Activated T-helper 1 cell treated with anti-CD3 and anti-CD28 coated beads, Interleukin-2, amount 50 U/mL, for 16 hours (primary cell): ENCODE results near the gene LTA4H.

Source experiments
- DNase-seq, 2 donors: peaks; one replicate each; pipeline ENCODE4 v3.0.0-alpha.2; 2020; ENCODE audit warnings: low read depth in 1 of 2, low spot score in 1 of 2

Gene LTA4H

DNA sequence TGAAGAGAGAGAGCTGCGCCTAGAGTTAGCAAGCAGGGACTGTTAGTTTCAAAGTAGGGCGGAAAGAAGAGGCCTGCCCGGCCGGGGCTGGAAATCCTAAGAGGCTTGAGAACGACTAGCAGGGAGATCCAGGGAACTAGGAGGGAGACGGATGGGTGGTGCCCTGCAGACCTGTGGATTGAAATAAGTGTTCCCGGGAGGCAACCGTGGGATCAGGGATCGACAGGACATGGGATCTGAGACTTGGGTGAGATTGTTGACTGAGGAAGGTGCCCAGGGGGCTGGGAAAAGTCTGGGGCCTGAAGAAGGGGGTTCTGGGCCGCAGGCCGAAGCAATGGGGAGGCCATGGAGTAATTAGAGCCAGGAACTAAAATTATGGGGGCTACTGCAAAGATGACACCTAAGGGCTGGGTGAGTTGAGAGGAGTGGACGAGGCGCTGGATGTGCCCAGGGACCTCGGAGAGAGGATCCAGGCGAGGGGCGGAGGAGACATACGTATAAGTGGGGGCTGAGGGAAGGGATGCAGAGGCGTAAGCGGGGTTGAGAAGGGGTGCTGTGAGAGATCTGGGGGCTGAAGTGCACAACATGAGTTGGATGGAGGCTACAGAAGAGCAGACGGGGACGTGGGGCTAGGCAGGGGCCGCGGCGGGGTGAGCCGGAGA is 635 bp downstream of the LTA4H start:
- no peak for DNase-seq

GRCh38 chr12:96033549-96034389 is 1.6 kb downstream of the LTA4H start:
- DNase-seq, result no peak

DNA sequence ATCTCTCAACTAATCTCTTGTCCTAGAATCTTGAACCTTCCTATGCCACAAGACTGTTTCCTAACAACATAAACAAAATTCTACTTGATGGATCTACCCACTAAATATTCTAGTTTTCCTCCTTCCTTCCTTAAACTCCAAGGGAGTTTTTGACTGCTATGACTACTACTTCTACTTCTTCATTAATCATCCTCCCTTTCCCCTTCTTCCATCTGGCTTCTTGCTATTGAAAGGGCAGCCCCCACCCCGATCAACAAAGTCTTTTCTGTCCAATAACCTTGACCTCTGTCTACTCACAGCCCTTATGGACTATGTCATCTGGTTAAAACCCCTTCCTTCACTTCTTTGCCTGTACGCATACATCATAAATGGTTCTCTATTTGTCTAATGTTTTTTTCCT is 5.6 kb downstream of the LTA4H start:
- DNase-seq, result no peak

DNA sequence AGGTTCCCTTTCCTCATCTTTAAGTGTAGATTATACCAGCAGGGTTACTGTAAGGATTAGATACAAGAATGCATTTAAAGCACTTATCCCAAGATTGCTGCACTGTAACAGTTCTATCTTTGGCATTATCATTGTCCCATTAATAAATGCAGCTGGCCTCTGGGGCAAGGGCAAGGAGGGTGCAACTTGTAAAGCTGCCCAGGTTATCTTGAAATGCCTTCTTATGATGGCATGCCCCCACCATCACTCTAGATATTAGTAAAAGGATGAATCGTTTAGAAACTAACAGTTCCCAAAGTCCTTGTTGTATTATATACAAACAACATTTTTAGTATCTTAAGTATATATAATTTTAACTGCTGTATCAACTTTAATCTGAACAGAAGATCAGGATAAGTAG is 6.8 kb downstream of the LTA4H start:
- DNase-seq, result no peak

DNA sequence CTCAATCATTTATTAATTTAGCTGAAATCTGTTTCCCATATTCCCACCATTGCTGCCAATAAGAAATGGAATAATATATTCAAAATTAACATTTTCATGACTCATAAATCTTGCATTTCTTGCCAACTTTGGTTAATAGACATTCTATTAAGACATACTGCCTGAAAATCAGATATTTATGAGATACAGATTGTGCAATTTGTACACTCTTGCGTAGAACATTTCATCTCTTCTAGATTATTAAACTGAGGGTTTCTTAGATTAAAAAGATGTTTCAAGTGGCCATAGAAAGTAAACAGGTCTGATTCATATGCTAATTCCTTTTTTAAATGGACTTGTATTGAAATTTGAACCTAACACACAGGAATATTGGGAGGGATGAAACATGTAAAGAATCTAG is 9.1 kb downstream of the LTA4H start:
- no peak for DNase-seq

DNA sequence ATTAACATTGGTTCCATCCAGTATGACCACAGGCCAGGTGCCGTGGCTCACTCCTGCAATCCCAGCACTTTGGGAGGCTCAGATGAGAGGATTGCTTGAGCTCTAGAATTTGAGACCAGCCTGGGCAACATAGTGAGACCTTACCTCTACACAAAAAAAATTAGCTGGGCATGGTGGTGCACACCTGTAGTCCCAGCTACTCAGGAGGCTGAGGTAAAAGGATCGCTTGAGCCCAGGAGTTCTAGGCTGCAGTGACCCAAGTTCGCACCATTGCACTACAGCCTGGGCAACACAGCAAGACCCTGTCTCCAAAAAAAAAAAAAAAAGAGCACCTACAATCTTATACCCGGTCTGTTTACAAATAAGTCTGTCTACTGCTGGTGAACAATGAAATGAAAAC is 9.9 kb downstream of the LTA4H start:
- DNase-seq, result no peak

- DNase-seq, result no peak
Measured at GRCh38 chr12:96020314-96021003, 14.9 kb downstream of the LTA4H start.

DNA sequence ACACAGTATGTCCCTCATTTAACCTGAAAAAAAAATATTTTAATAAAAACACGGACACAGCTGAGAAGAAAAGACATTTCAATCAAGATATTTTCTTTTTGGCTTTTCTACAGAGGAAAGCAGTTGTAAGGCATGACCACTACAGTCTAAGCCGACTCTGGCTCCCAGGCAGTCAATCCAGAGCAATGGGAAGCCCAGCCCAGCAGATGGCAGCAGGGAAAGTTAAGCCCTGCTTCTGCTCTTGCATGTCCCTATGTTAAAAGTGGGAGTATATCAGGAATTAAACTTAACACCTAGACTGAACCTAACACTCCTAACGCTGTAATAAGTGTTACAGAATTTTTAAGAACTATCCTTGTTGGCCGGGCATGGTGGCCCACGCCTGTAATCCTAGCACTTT is 19.7 kb downstream of the LTA4H start:
- DNase-seq, result no peak

DNA sequence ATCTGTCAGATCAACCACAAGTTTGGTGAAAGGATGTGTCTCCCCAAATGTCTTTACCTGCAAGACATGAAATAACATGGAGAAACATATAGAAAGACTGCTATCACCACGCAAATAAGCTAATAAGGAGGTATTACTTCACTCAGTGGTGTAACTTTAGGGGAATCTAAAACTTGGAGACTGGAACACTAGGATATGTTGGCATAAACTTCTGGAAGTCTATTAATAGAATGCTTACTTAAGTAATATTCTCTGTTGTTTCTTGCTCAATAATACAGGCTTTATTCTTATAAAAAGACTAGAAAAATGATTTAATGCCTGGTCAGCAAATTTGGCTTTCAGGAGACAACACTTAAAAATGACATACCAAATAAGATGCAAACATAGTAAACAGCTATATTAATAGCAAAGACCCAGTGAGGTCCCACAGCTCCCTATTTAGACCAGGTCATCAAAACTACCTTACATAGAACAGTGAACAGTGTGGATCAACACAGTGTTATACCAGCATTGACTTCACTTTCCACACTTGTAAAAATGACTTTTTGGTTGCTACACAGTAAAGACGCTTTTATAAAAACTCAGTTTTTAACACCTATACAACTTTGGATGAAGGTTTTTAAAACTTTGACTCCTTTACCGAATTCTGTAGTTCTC is 20.3 kb downstream of the LTA4H start:
- DNase-seq, result no peak

GRCh38 chr12:96007729-96008128 is 27.7 kb downstream of the LTA4H start:
- DNase-seq, result no peak

DNA sequence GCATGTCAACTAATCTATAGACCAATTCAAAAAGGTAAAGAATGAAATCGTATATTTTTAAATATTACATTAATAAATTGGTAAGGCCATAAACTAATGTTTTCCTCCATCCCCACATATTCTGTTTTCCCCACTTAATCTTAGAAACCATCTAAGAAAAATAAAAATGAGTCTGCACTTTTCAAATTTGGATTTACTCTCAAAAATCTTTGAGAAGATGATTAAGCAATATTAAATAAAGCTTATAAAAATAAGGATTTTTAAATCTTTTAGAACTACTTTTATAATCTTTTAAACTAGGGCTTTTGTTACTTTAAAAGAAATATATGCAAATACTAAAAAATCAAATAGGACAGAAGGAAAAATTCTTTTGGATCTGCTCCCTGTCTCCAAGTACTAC is 28.7 kb downstream of the LTA4H start:
- DNase-seq, result no peak

GRCh38 chr12:96000858-96001257 is 34.5 kb downstream of the LTA4H start:
- DNase-seq, result no peak

DNA sequence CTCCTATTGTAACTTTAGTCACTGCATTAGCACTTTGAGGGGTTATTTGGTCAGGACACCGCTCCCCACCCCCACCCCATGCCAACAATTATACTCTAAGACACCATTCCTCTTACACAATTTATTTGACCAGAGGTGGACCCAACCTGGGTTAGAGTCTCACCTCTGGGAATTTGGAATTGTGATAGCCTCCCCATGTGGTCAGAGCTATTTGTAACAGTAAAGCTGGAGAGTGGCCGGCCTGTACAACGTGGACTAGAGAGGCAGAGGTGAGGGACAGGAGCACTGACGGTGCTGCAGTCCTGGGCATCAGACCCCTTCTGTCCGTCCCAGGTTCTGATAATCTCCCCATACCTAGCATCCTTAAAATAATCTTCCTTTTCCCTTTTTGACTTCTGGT is 35.9 kb downstream of the LTA4H start:
- no peak for DNase-seq

DNA sequence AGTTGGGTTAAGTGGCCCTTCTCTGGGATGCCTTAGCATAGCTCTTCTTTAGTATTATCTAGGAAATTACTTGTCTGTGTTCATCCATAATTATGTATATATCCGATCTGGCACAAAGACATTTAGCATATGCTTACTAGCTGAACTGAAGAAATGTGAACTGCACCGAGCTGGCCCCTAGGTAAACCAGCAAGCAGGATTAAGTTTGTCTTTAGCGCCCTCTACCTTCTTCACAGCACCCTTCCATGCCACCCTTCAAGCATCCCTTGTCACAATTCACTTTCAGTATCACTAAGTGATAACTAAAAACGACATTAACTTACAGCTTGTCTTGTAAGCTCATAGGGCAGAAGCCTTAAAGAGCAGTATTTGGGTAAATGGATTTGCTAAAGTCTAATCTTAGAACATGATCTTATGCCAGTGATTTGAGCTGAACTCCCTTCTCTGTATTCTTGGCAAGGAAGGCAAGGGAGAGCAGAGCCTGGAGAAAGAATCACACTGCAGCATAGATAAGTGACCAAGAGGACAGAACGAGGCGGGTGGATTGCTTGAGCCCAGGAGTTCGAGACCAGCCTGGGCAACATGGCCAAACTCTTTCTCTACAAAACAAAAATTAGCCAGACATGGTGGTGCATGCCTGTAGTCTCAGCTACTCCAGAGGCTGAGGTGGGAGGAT is 36.6 kb downstream of the LTA4H start:
- DNase-seq, result no peak

GRCh38 chr12:95997911-95998510 is 37.4 kb downstream of the LTA4H start:
- no peak for DNase-seq

- DNase-seq, result no peak
Measured at GRCh38 chr12:95997276-95997675, 38.1 kb downstream of the LTA4H start.

- DNase-seq, result no peak
Measured at GRCh38 chr12:95996034-95996658, 39.2 kb downstream of the LTA4H start, which contains the start of gene HAL. Gene HAL, minus strand, starts transcription at chr12:95996344. Its CDS starts 434 bp downstream, at chr12:95995910.

DNA sequence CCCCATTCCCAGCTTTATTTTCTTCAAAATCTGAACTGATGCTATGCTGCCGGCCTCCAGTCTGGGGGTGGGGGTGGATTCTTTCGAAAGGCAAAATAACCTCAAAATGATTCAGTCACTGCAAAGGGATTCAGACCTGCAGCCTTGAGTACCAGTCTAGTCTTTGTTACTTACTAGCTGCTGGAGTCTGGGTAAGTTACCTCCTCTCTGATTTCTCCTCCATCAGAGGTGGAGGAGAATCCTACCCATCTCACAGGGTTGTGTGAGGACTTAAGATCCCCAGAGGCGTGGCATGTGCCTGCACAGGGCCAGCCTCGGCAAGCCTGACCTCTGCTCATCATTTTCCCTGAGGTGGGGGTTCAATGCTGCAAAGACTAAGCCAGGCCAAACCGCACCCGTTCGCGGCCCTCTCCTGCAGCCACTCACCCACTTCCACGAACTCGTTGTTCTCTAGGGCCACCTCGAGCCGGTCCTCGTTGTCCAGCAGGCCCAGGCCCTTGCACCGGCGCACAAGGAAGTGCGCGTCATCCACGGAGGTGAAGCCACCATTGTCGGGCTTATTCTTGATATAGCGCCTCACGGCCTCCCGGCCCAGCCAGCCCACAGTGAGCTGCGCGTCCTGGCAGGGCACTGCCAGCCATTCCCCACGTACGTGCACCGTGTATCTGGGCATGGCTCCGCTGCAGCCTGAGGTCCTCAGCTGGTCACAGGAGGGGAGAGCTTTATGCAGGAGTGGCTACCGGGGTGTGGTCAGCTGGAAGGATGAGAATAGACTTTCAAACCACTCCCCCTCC is 40.0 kb downstream of the LTA4H start:
- no peak for DNase-seq

DNA sequence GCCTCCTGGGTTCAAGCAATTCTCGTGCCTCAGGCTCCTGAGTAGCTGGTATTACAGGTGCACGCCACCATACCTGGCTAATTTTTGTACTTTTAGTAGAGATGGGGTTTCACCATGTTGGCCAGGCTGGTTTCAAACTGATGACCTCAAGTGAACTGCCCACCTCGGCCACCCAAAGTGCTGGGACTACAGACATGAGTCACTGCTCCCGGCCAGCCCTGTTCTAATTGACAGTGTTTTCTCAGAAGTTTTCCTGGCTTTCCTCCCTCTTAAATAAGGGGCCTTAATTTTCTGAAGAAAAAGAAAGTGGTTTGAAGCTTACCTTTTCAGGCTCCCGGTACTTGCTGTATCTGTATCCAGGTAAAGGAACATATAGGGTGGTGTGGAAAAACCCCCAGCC is 40.9 kb downstream of the LTA4H start:
- DNase-seq, result no peak
